ENCODE results near the gene PRR18. TPM values are rescaled to one million over a fixed set of nuclear protein-coding genes. Genes with fewer than 3 reads are reported as not detected.

The PRR18 gene
- total and polyA plus RNA-seq, 2 of the 8 experiments (the other 6 are each of a cell fraction or from before 2014, with no cell fraction given): 0.08 to 0.19 TPM

DNA sequence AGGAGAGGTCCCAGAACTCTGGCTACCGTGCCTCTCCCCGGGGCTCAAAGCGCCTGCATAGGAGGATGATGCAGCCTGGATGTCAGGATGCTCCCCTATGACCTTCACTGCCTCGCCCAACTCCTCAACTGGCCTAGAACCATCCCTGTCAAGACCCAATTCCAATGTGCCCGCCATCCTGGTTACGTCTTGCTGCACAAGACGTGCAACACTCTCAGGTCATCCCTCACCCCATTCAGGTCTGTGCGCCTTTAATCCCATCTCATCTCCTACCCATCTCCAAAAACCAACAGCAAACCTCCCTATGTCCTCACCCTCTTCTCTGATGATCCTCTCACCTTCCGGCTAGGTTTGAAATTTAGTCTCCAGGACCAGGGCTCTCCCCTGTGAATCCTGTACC lies 30.7 kb upstream of the PRR18 start:
- Histone ChIP-seq H3K9me3 (ENCODE audit: insufficient read depth in 2 of 2, low read depth in 1 of 2, low read length in 1 of 2) (no peaks in the 10 kb centered on the region), H2AK5ac (ENCODE audit: low read depth, low read length) (no peak overlapping the region), H3K79me2 (ENCODE audit: control insufficient read depth in 1 of 2, insufficient read depth in 2 of 2, low read length in 2 of 2) (peaks cover 36 to 85% of the 10 kb centered on the region in 2 experiments), H4K5ac (ENCODE audit: insufficient read length, low read depth, low read length) (no peak overlapping the region), H3K4ac (replicated peaks; ENCODE audit: insufficient read length, low read depth, low read length) (no peak overlapping the region), H3K4me3 (ENCODE audit: extremely low read depth in 1 of 4, insufficient read depth in 2 of 4, low read depth in 3 of 4, low read length in 4 of 4) (no peak overlapping the region), H2BK120ac (replicated peaks; ENCODE audit: low read depth, low read length) (no peak overlapping the region), H4K8ac (ENCODE audit: extremely low read depth, insufficient read depth, low read length) (no peak overlapping the region), H3K23ac (ENCODE audit: insufficient read length) (no peak overlapping the region), H3K18ac (ENCODE audit: extremely low read depth, low read length) (no peak overlapping the region), H2AFZ (ENCODE audit: low read length) (no peak overlapping the region), H3K4me2 (ENCODE audit: insufficient read depth in 1 of 2, low read depth in 2 of 2, low read length in 2 of 2) (no peak overlapping the region; a peak in 1 of 4 replicates), H3K79me1 (ENCODE audit: low read depth, low read length) (peaks cover 32% of the 10 kb centered on the region), H3K9ac (replicated peaks in 1 of 4; ENCODE audit: extremely low read depth in 1 of 4, low read depth in 3 of 4, low read length in 3 of 4) (no peak overlapping the region), H3K27ac (ENCODE audit: low read depth, low read length) (no peak overlapping the region), H2BK5ac (ENCODE audit: low read depth, low read length) (no peak overlapping the region), H3K23me2 (ENCODE audit: low read depth, low read length) (peaks cover 5% of the 10 kb centered on the region), H3K14ac (ENCODE audit: insufficient read length) (no peak overlapping the region), H3K4me1 (replicated peaks in 1 of 4; ENCODE audit: control insufficient read depth in 3 of 4, insufficient read depth in 4 of 4, low read length in 3 of 4) (peaks cover 0 to 2% (median 0%) of the 10 kb centered on the region in 4 experiments; a peak in 2 of 7 replicates), H2BK15ac (ENCODE audit: low read length) (no peak overlapping the region), H4K20me1 (replicated peaks in 1 of 2; ENCODE audit: control insufficient read depth in 1 of 2, insufficient read depth in 2 of 2, low read length in 2 of 2) (peaks cover 11 to 32% of the 10 kb centered on the region in 2 experiments), H2BK12ac (ENCODE audit: low read depth, low read length) (no peak overlapping the region), H3K27me3 (replicated peaks in 1 of 4; ENCODE audit: control insufficient read depth in 3 of 4, extremely low read depth in 1 of 4, insufficient read depth in 3 of 4, low read length in 3 of 4) (no peaks in the 10 kb centered on the region), H4K91ac (replicated peaks; ENCODE audit: insufficient read length, low read length) (no peak overlapping the region), H3K56ac (replicated peaks; ENCODE audit: insufficient read length, low read depth, low read length) (no peak overlapping the region), H3K36me3 (ENCODE audit: control insufficient read depth in 2 of 4, insufficient read depth in 4 of 4, low read length in 3 of 4) (peaks cover 3 to 25% (median 4%) of the 10 kb centered on the region in 4 experiments; a peak in 4 of 8 replicates), H2BK20ac (ENCODE audit: low read length) (no peak overlapping the region)
- WGBS, 2 experiments (ENCODE audit: extremely low coverage in 1 of 2, insufficient coverage in 1 of 2, insufficient read length in 1 of 2, insufficient replicate concordance in 2 of 2, low coverage in 1 of 2, low lambda C conversion rate in 2 of 2, missing lambda C conversion rate in 1 of 2): 94% methylated on average over 9 of the region's 9 CpGs; no CpG with 5 or more reads in 1 of the 2 experiments
- TF ChIP-seq SIX5 (IDR thresholded peaks at IDR 0.05; ENCODE audit: low read depth, low read length): no peak
- FAIRE-seq (no peak), DNase-seq (ENCODE audit: low read depth in 1 of 2, low spot score in 2 of 2) (no peak)
- POLR2A ChIA-PET (ENCODE audit: partially characterized antibody): no interaction called here
- CTCF ChIA-PET (ENCODE audit: partially characterized antibody): no interaction called here

Data from H1 (cell line).